8988T (cell line): ENCODE results near the gene FAM193B.

Experiments used
- DNase-seq: peaks from one replicate; pipeline ENCODE4 v3.0.0; 2011

FAM193B gene

GRCh38 chr5:177512736-177513380, 41.5 kb downstream of the FAM193B start:
- no peak for DNase-seq

GRCh38 chr5:177511796-177512675, 42.3 kb downstream of the FAM193B start:
- DNase-seq, result no peak

GRCh38 chr5:177511181-177511580, 43.2 kb downstream of the FAM193B start:
- no peak for DNase-seq

GRCh38 chr5:177510567-177511053, 43.8 kb downstream of the FAM193B start:
- no peak for DNase-seq

GRCh38 chr5:177509991-177510566, 44.3 kb downstream of the FAM193B start:
- no peak for DNase-seq

- no peak for DNase-seq
Measured at GRCh38 chr5:177509381-177509951, 44.9 kb downstream of the FAM193B start, which contains the start of gene DOK3. TSS of gene DOK3 (minus strand) at chr5:177509826. CDS start at chr5:177509540, 286 bp downstream.

- DNase-seq, result no peak
Measured at GRCh38 chr5:177508837-177509236, 45.5 kb downstream of the FAM193B start.

- no peak for DNase-seq
Measured at GRCh38 chr5:177508221-177508611, 46.1 kb downstream of the FAM193B start.

GRCh38 chr5:177507596-177508220, 46.7 kb downstream of the FAM193B start:
- no peak for DNase-seq

GRCh38 chr5:177507165-177507564, 47.2 kb downstream of the FAM193B start:
- DNase-seq, result no peak

GRCh38 chr5:177505075-177505474, 49.3 kb downstream of the FAM193B start:
- DNase-seq, result no peak

GRCh38 chr5:177504086-177505056, 50.0 kb downstream of the FAM193B start:
- DNase-seq, result no peak

- DNase-seq, result no peak
Measured at GRCh38 chr5:177503351-177504085, 50.8 kb downstream of the FAM193B start.

GRCh38 chr5:177502886-177503285, 51.5 kb downstream of the FAM193B start:
- no peak for DNase-seq

- DNase-seq, result no peak
Measured at GRCh38 chr5:177501874-177502678, 52.3 kb downstream of the FAM193B start.

GRCh38 chr5:177500685-177501522, 53.5 kb downstream of the FAM193B start:
- DNase-seq, result peak; percentile 99

- no peak for DNase-seq
Measured at GRCh38 chr5:177499842-177500241, 54.5 kb downstream of the FAM193B start.

GRCh38 chr5:177498013-177498787, 56.2 kb downstream of the FAM193B start:
- no peak for DNase-seq
